Esophagus (tissue), 2 donors: ENCODE data around the gene PCNT. TPM values are rescaled to one million over a fixed set of nuclear protein-coding genes. Genes with fewer than 3 reads are reported as not detected.

Experiments used
- H3K27ac ChIP-seq, 2 donors: one replicate each; pipeline ENCODE4 v1.5.1; 2013; ENCODE audit warnings: low read depth in 2 of 2, mild to moderate bottlenecking in 2 of 2, inconsistent platforms in 1 of 2, low read length in 1 of 2, moderate library complexity in 1 of 2
- H3K27me3 ChIP-seq, 2 donors: one replicate each; pipeline ENCODE4 v1.6.1; 2013; ENCODE audit warnings: low read length in 2 of 2, control low read depth in 1 of 2, mild to moderate bottlenecking in 1 of 2; ENCODE audit not compliant: insufficient read depth in 2 of 2, control insufficient read depth in 1 of 2
- H3K36me3 ChIP-seq, 2 donors: one replicate each; pipeline ENCODE4 v1.6.1; 2013; ENCODE audit warnings: low read length in 1 of 2; ENCODE audit not compliant: control insufficient read depth in 2 of 2, insufficient read depth in 2 of 2
- H3K4me1 ChIP-seq, 2 donors: one replicate each; pipeline ENCODE4 v1.6.1; 2013; ENCODE audit warnings: low read length in 1 of 2; ENCODE audit not compliant: control insufficient read depth in 2 of 2, insufficient read depth in 2 of 2
- H3K4me3 ChIP-seq, 2 donors: one replicate each; pipeline ENCODE4 v1.5.1; 2013; ENCODE audit warnings: low read length in 2 of 2, mild to moderate bottlenecking in 2 of 2, low read depth in 1 of 2, moderate library complexity in 1 of 2
- H3K9me3 ChIP-seq, 2 donors: one replicate each; pipeline ENCODE4 v1.6.1; 2013; ENCODE audit warnings: mild to moderate bottlenecking in 2 of 2, low read depth in 1 of 2, low read length in 1 of 2, moderate library complexity in 1 of 2; ENCODE audit not compliant: control insufficient read depth in 2 of 2, insufficient read depth in 1 of 2
- WGBS, 2 donors: extraction: QIAGEN DNeasy Blood & Tissue Kit; methylation state at CpG; one replicate each; pipeline ENCODE4 v1.1.7; 2013; 5-methylcytosine and 5-hydroxymethylcytosine counted together
- polyA plus RNA-seq, 2 donors: library from polyadenylated mRNA; stranded (reverse); fragments of 200-250 nt; gene quantifications; one replicate each; pipeline ENCODE4 v1.2.3, GENCODE V29; 2013
- donor health status: healthy with polysubstance abuse.
- donor health status: Bipolar disorder and iron deficiency.

Gene PCNT
- polyA plus RNA-seq, 2 donors = 14.1 to 14.9 TPM

DNA sequence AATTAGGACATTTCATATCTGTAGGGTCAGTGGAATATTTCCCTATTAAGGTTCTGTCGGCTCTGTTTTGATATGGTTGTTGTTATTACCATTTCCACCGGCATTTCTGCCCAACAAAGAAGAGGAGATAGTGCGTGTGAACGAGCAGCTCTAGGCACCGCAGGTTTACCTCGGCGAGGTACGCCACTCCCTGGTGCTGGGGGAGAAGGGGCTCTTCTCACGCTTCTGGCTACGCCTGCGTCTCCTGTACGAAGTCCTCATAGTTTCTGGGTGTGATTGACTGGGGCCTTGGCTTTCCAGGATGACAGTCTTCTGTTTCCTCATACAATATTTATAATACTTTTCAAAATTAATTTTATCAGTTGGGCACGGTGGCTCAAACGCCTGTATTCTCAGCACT, 80.3 kb downstream of the PCNT start:
- Histone ChIP-seq H3K9me3 (no peaks in the 10 kb centered on the region), H3K36me3 (peaks cover 0 to 29% of the 10 kb centered on the region in 2 donors), H3K27me3 (no peaks in the 10 kb centered on the region), H3K4me3 (no peak overlapping the region), H3K4me1 (no peaks in the 10 kb centered on the region), H3K27ac (no peak overlapping the region)
- 95 to 96% methylated on average over 14 of the region's 14 CpGs for WGBS, 2 donors

GRCh38 chr21:46406001-46406400, 82.0 kb downstream of the PCNT start:
- Histone ChIP-seq H3K27ac (no peak overlapping the region), H3K36me3 (peaks cover 0 to 20% of the 10 kb centered on the region in 2 donors), H3K4me3 (no peak overlapping the region), H3K9me3 (no peaks in the 10 kb centered on the region), H3K4me1 (no peaks in the 10 kb centered on the region), H3K27me3 (no peaks in the 10 kb centered on the region)
- WGBS, 2 donors = 91% methylated on average over 8 of the region's 8 CpGs

DNA sequence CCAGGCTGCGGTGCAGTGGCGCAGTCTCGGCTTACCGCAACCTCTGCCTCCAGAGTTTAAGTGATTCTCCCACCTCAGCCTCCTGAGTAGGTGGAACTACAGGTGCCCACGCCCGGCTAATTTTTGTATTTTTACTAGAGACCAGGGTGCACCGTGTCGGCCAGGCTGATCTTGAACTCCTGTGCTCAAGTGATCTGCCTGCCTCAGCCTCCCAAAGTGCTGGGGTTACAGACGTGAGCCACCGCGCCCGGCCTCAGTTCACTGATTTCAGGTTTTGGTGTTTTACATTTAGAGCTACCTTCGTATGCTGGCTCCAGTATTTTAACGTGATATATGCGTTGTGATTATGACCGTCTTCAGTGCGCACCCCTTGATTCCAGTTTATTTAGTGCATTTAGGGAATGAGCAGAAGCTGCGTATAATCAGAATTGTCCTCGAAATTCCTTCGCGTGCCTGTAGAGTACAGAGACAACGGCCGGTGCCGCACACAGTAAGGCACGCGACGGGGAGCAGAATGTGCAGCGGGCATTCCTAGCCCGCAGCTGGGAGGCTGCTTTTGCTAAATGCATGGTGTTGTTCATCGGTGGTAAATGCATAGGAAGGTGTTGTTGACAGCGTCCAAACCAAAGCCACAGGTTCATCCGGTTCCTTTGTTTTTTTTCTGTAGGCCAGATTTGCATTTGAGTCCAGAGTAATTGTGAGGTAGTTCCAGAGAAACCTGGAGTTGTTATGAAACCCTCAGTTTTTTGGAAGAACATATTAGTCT, 85.9 kb downstream of the PCNT start:
- Histone ChIP-seq H3K36me3 (peaks cover 5 to 19% of the 10 kb centered on the region in 2 donors), H3K27me3 (no peaks in the 10 kb centered on the region), H3K27ac (no peak overlapping the region), H3K9me3 (no peaks in the 10 kb centered on the region), H3K4me3 (no peak overlapping the region), H3K4me1 (peaks cover 0 to 4% of the 10 kb centered on the region in 2 donors)
- WGBS, 2 donors = 91 to 94% methylated on average over 32 of the region's 32 CpGs

DNA sequence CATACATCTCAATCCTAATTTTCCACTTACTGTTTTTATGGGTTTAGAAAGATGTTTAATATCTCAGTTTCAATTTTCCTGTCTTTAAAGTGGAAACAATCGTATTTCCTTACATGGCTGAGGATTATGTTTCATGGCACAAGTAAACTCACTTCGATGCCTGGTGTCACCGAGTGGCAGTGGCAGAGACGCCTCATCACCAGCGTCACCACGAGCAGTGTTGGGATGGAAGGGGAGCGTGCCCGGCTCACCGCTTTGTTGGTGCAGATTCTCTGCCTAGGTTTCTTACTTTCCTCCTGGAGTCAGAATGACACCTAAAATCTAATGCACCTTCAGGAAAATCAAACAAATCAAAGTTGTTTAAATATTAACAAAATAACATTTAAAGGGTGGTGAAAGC, 86.6 kb downstream of the PCNT start:
- H3K36me3 ChIP-seq = peaks cover 5 to 21% of the 10 kb centered on the region in 2 donors
- 96 to 98% methylated on average over 9 of the region's 9 CpGs for WGBS, 2 donors

DNA sequence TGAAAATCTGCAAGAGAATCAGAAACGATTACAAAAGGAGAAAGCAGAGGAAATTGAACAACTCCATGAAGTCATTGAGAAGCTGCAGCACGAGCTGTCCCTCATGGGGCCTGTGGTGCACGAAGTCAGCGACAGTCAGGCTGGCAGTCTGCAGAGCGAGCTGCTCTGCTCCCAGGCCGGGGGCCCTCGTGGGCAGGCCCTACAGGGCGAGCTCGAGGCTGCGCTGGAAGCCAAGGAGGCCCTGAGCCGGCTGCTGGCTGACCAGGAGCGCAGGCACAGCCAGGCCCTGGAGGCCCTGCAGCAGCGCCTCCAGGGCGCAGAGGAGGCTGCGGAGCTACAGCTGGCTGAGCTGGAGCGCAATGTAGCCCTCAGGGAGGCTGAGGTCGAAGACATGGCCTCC, 87.3 kb downstream of the PCNT start:
- 93 to 94% methylated on average over 17 of the region's 17 CpGs for WGBS, 2 donors
- Histone ChIP-seq H3K9me3 (no peaks in the 10 kb centered on the region), H3K36me3 (peaks cover 5 to 24% of the 10 kb centered on the region in 2 donors)

More for the DNA sequence above, 86.6 kb downstream of the PCNT start:
- Histone ChIP-seq H3K27ac (no peak overlapping the region), H3K4me3 (no peak overlapping the region), H3K27me3 (no peaks in the 10 kb centered on the region), H3K9me3 (no peaks in the 10 kb centered on the region), H3K4me1 (peaks cover 0 to 4% of the 10 kb centered on the region in 2 donors)

DNA sequence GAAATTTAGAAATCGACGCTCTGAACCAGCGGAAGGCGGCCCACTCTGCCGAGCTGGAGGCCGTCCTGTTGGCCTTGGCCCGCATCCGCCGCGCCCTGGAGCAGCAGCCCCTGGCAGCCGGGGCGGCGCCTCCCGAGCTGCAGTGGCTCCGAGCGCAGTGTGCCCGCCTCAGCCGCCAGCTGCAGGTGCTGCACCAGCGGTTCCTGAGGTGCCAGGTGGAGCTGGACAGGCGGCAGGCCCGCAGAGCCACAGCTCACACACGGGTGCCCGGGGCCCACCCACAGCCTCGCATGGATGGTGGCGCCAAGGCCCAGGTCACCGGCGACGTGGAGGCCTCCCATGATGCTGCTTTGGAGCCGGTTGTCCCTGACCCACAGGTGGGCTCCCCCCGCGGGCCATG, 87.7 kb downstream of the PCNT start:
- no peak overlapping the region for H3K27ac ChIP-seq
- H3K4me3 ChIP-seq = no peak overlapping the region
- peaks cover 0 to 4% of the 10 kb centered on the region in 2 donors for H3K4me1 ChIP-seq
- 91 to 96% methylated on average over 30 to 31 of the region's 31 CpGs for WGBS, 2 donors
- no peaks in the 10 kb centered on the region for H3K9me3 ChIP-seq
- H3K27me3 ChIP-seq = no peaks in the 10 kb centered on the region
- peaks cover 8 to 28% of the 10 kb centered on the region in 2 donors for H3K36me3 ChIP-seq

More for the DNA sequence above, 87.3 kb downstream of the PCNT start:
- Histone ChIP-seq H3K27me3 (no peaks in the 10 kb centered on the region), H3K27ac (no peak overlapping the region), H3K4me3 (no peak overlapping the region), H3K4me1 (peaks cover 0 to 4% of the 10 kb centered on the region in 2 donors)

GRCh38 chr21:46412521-46413364, 88.8 kb downstream of the PCNT start:
- no peaks in the 10 kb centered on the region for H3K9me3 ChIP-seq
- WGBS, 2 donors = 68 to 81% methylated on average over 25 to 39 of the region's 39 CpGs
- no peak overlapping the region for H3K4me3 ChIP-seq
- peaks cover 8 to 29% of the 10 kb centered on the region in 2 donors for H3K36me3 ChIP-seq
- peaks cover 0 to 4% of the 10 kb centered on the region in 2 donors for H3K4me1 ChIP-seq
- H3K27ac ChIP-seq = no peak overlapping the region
- no peaks in the 10 kb centered on the region for H3K27me3 ChIP-seq

DNA sequence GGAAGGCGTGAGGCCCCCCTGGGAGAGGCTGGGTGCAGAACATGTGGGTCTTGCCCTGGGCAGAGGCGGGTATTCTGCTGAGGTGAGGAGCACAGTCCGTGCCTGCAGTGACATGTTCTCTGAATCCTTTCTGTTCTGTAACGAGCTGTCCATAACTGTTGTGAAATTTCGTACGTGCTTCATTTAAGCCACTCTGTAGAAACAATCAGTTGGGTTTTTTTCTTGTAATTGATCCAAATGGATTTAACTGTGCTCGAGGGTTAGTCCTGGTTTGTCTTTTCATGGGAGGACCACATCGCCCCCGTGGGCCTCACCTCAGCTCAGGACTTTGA, 89.4 kb downstream of the PCNT start:
- H3K27me3 ChIP-seq = no peaks in the 10 kb centered on the region
- H3K9me3 ChIP-seq = no peaks in the 10 kb centered on the region
- peak overlapping the region in 1 of 2 donors; percentile 57 for H3K27ac ChIP-seq
- H3K4me3 ChIP-seq = no peak overlapping the region
- peaks cover 8 to 29% of the 10 kb centered on the region in 2 donors for H3K36me3 ChIP-seq
- WGBS, 2 donors = 50 to 71% methylated on average over 9 of the region's 9 CpGs
- H3K4me1 ChIP-seq = peaks cover 0 to 4% of the 10 kb centered on the region in 2 donors

GRCh38 chr21:46414965-46415275, 91.0 kb downstream of the PCNT start:
- Histone ChIP-seq H3K9me3 (no peaks in the 10 kb centered on the region), H3K27me3 (no peaks in the 10 kb centered on the region), H3K27ac (no peak overlapping the region), H3K4me3 (no peak overlapping the region), H3K4me1 (peaks cover 0 to 4% of the 10 kb centered on the region in 2 donors), H3K36me3 (peaks cover 8 to 42% of the 10 kb centered on the region in 2 donors)
- WGBS, 2 donors = 96 to 98% methylated on average over 13 of the region's 13 CpGs
